HFF-Myc (cell line): Measurements from ENCODE around the gene FAM9C.
"Not testable (repeated sequence)": the region's sequence is repeated elsewhere in the genome, so short reads cannot be mapped to it uniquely, and the experiment has no call there.

Source experiments
- DNase-seq: peaks from one replicate; pipeline ENCODE4 v3.0.0-alpha.2; 2011; ENCODE audit warnings: low read depth; ENCODE audit errors: extremely low read depth
- H3K4me3 ChIP-seq: replicated peaks from 2 replicates; pipeline ENCODE4 v1.5.1; 2011; ENCODE audit warnings: low read depth, mild to moderate bottlenecking, control low read depth, low read length
- TF ChIP-seq, protein P1 (sequence below): IDR thresholded peaks from 2 replicates; pipeline ENCODE4 v1.5.1; 2012; ENCODE audit warnings: mild to moderate bottlenecking, low read depth, low read length, control low read depth; ENCODE audit errors: missing control alignments

FAM9C gene

DNA sequence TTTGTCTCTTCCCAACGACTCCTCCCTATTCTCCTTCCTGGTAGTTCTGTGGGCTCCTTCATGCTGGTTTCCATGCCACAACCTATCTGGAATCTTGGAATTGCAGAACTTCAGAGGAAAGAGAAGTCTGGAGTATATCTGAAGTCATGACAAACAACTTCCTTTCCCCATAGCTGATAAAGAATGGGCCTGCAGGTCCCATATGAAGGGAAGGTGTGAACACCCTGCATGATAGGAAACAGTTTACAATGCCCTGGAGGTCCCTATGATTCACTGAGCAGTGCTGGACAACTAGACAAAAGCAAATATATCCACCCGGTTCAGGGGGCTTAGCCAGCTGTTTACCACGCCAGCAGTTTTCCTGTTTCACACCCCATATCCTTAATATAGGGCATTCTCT, 19.4 kb downstream of the FAM9C start:
- TF ChIP-seq, protein P1, sequence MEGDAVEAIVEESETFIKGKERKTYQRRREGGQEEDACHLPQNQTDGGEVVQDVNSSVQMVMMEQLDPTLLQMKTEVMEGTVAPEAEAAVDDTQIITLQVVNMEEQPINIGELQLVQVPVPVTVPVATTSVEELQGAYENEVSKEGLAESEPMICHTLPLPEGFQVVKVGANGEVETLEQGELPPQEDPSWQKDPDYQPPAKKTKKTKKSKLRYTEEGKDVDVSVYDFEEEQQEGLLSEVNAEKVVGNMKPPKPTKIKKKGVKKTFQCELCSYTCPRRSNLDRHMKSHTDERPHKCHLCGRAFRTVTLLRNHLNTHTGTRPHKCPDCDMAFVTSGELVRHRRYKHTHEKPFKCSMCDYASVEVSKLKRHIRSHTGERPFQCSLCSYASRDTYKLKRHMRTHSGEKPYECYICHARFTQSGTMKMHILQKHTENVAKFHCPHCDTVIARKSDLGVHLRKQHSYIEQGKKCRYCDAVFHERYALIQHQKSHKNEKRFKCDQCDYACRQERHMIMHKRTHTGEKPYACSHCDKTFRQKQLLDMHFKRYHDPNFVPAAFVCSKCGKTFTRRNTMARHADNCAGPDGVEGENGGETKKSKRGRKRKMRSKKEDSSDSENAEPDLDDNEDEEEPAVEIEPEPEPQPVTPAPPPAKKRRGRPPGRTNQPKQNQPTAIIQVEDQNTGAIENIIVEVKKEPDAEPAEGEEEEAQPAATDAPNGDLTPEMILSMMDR = no peak
- no peak overlapping the region for H3K4me3 ChIP-seq
- no peak for DNase-seq

DNA sequence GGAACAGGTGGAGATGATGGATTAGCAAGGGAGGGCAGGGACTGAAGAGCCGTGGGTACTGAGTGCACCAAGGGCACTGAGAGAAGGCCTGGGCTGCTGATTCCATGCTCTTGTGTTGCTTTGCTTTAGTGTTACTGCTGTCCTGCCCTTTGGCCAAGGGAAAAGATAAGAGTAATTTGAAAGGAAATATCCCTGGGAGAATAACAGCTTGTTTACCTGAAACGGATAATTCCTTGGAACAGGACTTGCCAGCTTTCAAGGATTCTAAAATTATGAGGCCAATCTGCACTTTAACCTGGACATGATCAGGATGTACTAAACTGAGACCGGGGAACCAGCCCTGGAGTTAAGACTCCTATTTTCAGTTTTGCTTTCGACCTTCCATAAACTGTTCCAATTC, 20.4 kb downstream of the FAM9C start:
- TF ChIP-seq, protein P1 = no peak
- DNase-seq = no peak
- no peak overlapping the region for H3K4me3 ChIP-seq

DNA sequence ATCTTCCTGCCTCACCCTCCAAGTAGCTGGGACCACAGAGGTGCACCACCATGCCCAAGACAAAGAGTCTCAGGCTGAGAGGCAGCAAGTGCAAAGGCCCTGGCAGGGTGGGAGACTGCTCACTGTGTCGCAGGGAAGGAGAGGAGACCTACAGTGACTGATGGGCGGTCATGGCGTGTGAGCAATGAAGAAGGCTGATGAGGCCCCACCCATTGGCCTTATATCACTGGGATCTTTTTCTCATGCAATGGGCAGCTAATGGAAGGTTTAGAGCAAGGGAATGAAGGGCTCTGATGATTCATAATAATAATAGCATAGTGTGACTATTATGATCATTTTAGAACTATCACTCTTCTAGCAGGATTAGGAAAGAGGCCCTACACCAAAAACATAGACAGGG, 20.9 kb downstream of the FAM9C start:
- DNase-seq = no peak

GRCh38 chrX:13022926-13023325, 21.5 kb downstream of the FAM9C start:
- H3K4me3 ChIP-seq = no peak overlapping the region
- TF ChIP-seq, protein P1 = no peak
- no peak for DNase-seq

More for the DNA sequence above, 20.9 kb downstream of the FAM9C start:
- TF ChIP-seq, protein P1 = no peak
- no peak overlapping the region for H3K4me3 ChIP-seq

- not testable (repeated sequence) for H3K4me3 ChIP-seq, DNase-seq
Measured at GRCh38 chrX:13016731-13017130, 27.7 kb downstream of the FAM9C start.

DNA sequence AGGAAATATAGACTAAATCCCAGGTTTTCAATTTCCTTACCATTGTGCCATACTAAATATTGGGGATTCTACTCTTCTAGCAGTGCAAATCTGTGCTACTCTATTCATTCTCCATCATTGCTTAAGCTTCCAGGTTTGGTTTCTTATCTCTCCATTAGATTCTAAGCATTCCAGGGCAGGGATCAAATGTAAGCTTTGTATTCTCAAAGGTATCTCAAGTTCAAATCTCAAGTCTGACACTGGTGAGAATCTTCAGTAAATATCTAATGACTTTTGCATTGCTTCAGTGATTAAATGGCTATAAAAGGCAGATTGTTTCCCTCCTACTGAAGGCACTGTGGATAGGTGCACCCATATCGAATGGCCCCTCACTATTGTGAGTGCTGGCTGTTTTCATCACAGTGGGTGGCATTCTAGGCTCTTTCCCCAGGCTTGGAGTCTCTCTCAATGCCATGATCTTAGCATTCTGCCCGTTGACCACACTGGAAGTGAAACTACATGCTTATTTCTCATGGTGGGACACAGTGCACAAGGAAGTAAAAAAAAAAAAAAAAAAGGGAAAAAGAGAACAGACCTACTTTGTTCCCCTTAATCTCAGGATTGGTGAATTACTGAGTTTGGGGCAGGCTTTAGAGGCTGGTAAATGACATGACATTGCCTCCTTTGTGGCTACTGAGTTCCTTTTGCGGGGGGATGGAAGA, 28.7 kb downstream of the FAM9C start:
- TF ChIP-seq, protein P1 = no peak
- no peak overlapping the region for H3K4me3 ChIP-seq
- DNase-seq = no peak

DNA sequence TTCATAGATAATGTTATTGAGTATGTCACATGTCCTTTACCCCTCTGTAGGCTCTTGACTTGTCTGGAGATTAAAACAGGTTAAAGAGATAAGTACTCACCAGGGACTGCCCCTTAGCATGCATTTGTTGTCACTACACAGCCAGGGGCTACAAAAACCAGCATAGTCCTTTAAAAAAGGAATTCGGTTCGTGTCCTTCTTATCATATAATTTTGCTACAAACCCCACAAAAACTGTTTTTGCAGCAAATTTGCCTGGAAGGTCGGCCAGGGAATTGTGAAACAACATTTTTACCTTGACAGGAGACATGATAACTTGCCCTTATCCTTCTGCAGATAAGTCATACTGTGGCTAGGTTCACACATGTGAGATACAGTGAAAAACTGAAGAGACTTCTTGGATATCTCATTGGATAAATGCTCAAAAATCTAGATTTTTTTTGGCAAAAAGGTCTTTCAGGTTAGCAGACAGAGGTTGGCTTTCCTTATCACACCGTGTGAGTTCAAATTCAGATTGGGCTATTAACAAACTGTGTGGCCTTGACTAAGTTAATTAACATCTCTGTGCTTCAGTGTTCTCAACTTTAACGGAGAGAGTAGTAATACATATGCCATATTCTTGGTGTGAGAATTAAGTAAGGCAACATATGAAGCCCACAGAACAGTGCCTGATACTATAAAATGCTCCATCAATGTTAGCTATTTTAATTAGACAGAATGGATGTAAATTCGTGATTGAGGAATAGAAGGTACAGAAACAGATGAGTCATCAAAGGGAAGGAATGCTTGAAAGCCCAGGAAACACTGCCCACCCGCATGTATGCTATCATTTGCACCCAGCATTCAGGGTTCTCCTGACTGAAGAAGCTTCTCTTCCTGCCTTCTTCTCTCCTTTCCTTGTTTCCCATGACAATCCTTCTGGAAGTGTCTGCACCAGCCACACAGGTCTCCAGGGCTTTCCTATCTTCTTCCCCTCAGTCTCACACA, 30.0 kb downstream of the FAM9C start:
- DNase-seq = no peak
- H3K4me3 ChIP-seq = no peak overlapping the region
- TF ChIP-seq, protein P1 = no peak
